IgD-negative memory B cell (primary cell): ENCODE data around the gene IGIP. TPM values are rescaled to one million over a fixed set of nuclear protein-coding genes. Genes with fewer than 3 reads are reported as not detected.
A peak's percentile ranks its signal among the peaks of the same experiment; 100 is the strongest.

Experiments
- H3K27ac Mint-ChIP-seq, 3 donors: one replicate each; pipeline ENCODE4 v1.8.0; 2020 to 2022; ENCODE audit warnings: mild to moderate bottlenecking in 3 of 3, mixed read lengths in 3 of 3, moderate library complexity in 1 of 3
- H3K27me3 Mint-ChIP-seq: one replicate; pipeline ENCODE4 v1.8.0; 2021; ENCODE audit warnings: mixed read lengths
- H3K36me3 Mint-ChIP-seq: one replicate; pipeline ENCODE4 v1.8.0; 2020; ENCODE audit warnings: mild to moderate bottlenecking, mixed read lengths
- H3K4me1 Mint-ChIP-seq, 3 donors: one replicate each; pipeline ENCODE4 v1.8.0; 2020 to 2022; ENCODE audit warnings: mixed read lengths in 3 of 3, mild to moderate bottlenecking in 1 of 3
- H3K4me3 Mint-ChIP-seq, 4 donors: one replicate each; pipeline ENCODE4 v1.8.0; 2020 to 2022; ENCODE audit warnings: mild to moderate bottlenecking in 4 of 4, mixed read lengths in 4 of 4, moderate library complexity in 3 of 4
- H3K9me3 Mint-ChIP-seq, 3 donors: one replicate each; pipeline ENCODE4 v1.8.0; 2020 to 2021; ENCODE audit warnings: mixed read lengths in 3 of 3, mild to moderate bottlenecking in 1 of 3
- polyA plus RNA-seq: library from polyadenylated mRNA; unstranded; fragments of 300-500 nt; fragmentation: Illumina TruSeq; gene quantifications from one replicate; pipeline ENCODE4 v1.2.3, GENCODE V29; 2021

The IGIP gene
- polyA plus RNA-seq, 1 donor from 2014 or later, result 0.36 TPM

DNA sequence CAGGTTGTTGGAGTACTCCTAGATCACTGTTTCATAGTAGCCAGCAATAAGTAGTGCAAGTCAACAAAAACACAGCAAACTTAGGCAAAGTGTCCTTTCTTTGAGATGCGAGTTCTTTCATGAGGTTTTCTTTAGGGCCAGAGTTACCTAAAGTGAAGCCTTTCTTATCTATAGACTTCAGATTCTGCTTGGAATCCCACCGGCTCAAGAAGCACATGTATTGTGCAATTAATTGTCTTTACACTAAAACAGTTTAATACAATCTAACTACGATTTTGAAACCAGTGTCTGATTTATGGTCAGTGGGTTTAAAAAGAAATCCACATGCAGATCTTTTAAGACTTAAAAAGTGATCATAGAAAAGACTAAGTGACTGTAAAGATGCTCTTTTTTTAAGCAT is 8.2 kb upstream of the IGIP start:
- Mint-ChIP-seq H3K27ac (no peak overlapping the region), H3K36me3 (peaks cover 3% of the 10 kb centered on the region), H3K27me3 (no peaks in the 10 kb centered on the region), H3K4me3 (peak overlapping the region in 2 of 4 donors; percentile 32 to 93), H3K9me3 (no peaks in the 10 kb centered on the region), H3K4me1 (peaks cover 25 to 54% (median 29%) of the 10 kb centered on the region in 3 donors)

DNA sequence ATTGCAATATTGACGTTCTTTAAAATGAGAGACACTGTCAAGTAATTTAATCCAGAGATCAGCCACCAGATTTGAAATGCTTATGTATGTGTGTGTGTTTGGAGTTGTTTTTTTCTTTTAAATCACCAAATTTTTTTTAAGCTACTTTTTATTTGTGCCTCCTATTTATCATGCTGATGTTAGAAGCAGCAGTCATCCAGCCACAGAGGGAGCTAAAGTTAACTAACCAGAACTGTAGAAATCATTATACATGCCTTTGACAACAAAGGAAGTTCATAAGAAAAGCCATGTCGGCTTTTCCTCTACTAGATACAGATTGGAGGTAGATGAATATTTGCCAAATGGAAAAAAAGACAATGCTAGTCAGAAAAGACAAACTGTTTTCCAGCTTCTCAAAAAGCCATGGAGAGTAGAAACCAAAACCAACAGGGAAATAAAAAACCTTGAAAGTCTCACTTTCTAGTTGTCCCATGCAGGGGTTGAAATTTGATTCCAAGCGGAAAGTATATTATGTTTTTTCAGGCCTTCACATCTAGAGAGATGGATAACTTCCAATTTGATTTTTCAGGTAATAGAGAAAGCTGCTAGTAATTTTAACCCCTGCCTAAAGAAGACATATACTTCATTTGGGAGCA is 7.3 kb upstream of the IGIP start:
- Mint-ChIP-seq H3K36me3 (peaks cover 3% of the 10 kb centered on the region), H3K27ac (peak overlapping the region in 1 of 3 donors; percentile 57), H3K9me3 (no peaks in the 10 kb centered on the region), H3K4me3 (peak overlapping the region in 1 of 4 donors; percentile 73), H3K4me1 (peaks cover 28 to 53% (median 29%) of the 10 kb centered on the region in 3 donors), H3K27me3 (no peaks in the 10 kb centered on the region)

DNA sequence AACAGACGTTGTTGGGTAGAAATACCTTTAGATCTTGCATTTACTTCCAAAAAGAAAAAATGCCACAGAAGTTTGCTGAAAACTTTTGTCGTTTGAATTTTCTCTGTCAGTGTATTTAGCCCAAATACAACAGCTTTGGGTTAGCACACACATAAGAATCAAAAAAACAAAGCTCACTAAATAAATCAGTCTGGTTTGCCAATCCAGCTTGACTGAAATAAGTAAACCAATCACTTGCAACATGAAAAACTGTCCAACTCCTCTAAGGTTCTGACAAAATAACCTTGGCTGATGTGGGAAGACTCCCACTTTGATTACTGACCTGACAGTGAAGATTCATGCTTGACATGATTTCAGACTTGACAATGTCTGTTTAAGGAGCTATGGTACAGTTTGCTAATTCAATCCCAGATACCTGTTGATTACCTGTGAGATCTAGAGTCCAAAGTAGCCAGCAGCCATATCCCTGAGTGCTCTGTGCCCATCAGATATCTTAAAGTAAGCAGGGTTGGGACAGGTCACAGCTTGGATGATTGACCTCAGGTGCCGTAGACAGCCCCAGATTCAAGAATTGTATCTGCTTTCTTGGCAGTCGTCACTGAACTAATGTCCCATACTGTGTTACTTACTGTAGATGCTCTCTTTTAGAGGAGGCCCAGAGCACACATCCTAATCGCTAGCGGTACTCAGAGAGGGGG is 727 bp downstream of the IGIP start:
- Mint-ChIP-seq H3K36me3 (no peaks in the 10 kb centered on the region), H3K9me3 (no peaks in the 10 kb centered on the region), H3K4me1 (peaks cover 15 to 31% (median 16%) of the 10 kb centered on the region in 3 donors), H3K27me3 (no peaks in the 10 kb centered on the region), H3K27ac (no peak overlapping the region), H3K4me3 (no peak overlapping the region)

DNA sequence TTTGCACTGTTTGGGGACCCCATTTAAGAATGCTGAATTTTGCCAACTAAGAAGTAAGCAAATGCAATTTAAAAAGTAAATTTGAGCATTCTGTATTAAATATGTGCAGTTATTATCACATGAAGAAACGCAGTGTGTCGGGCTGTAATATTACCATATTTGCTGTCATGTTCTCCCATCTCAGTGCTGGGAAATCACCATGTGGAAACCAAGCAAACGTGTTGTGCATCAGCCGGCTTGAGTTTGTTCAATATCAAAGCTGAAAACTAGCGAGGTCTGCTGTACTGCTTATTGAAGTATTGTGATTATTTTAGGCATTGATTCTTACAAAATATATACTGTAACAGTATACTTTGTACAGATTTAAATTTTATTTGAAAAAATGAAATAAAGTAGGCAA is 2.6 kb downstream of the IGIP start:
- Mint-ChIP-seq H3K36me3 (peaks cover 2% of the 10 kb centered on the region), H3K9me3 (no peaks in the 10 kb centered on the region), H3K4me3 (no peak overlapping the region), H3K27me3 (no peaks in the 10 kb centered on the region), H3K4me1 (peaks cover 18 to 31% (median 20%) of the 10 kb centered on the region in 3 donors), H3K27ac (no peak overlapping the region)

DNA sequence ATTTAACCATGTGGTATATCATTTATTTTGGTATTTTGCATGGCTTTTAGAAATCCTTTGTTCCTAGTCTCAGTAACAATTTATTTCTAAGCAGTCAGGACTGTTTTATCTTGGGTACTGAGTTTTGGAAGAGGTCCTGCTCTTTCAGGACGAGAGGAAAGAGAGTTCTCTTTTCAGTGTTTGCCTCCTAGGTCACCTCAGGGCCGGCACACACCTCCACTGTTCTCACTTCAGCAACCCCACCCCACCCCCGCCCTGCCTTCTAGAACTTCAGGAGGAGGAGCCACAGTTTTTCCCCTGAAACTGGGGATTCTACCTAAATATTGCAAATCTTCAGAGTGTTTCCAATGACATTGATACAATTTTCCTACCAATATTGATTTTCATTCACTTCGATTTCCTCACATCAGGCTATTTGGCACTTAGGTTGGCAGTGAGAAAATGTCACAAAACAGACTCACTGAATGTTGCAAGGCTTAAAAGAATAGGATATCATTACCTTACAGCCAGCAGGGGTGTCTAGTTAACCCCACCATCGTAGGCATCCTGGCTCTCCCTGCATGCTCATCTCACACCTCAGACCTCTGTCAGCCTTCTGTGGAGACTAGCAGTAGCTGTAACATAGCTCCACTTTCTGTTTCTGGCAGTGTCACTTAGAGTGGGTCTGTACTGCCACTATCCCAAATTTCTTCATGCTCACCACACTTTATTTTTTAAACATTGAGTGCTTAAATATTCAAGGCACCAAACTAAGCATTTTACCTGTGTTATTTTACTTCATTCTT is 5.4 kb downstream of the IGIP start:
- Mint-ChIP-seq H3K4me3 (no peak overlapping the region), H3K27ac (peak overlapping the region in 1 of 3 donors; percentile 57), H3K27me3 (no peaks in the 10 kb centered on the region)

DNA sequence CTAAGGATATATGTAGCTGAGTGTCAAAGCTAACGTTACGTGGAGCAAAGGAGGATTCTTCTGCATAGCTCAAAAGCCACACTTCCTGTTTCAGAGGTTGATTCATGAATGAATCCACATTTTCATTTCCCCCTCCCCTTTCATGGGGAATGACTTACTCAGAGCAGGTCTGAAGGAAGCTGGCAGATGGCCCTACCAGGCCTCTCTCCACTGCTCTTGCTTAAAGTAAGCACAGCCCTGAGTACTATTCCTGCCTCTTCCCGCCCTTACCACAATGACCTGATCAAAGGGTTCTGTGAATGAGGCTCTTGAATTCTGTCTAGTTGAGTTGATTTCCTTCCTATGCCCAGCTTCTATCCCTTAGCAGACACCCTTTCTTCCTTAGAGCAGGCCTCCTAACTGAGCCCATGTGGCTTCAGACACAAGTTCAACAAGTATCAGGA is 6.3 kb downstream of the IGIP start:
- no peak overlapping the region for H3K4me3 Mint-ChIP-seq
- H3K36me3 Mint-ChIP-seq, result peaks cover 4% of the 10 kb centered on the region
- no peaks in the 10 kb centered on the region for H3K9me3 Mint-ChIP-seq
- no peaks in the 10 kb centered on the region for H3K27me3 Mint-ChIP-seq
- no peak overlapping the region for H3K27ac Mint-ChIP-seq
- H3K4me1 Mint-ChIP-seq, result peaks cover 15 to 30% (median 26%) of the 10 kb centered on the region in 3 donors

More for the DNA sequence above, 5.4 kb downstream of the IGIP start:
- no peaks in the 10 kb centered on the region for H3K9me3 Mint-ChIP-seq
- H3K36me3 Mint-ChIP-seq, result peaks cover 2% of the 10 kb centered on the region
- H3K4me1 Mint-ChIP-seq, result peaks cover 16 to 28% (median 26%) of the 10 kb centered on the region in 3 donors

DNA sequence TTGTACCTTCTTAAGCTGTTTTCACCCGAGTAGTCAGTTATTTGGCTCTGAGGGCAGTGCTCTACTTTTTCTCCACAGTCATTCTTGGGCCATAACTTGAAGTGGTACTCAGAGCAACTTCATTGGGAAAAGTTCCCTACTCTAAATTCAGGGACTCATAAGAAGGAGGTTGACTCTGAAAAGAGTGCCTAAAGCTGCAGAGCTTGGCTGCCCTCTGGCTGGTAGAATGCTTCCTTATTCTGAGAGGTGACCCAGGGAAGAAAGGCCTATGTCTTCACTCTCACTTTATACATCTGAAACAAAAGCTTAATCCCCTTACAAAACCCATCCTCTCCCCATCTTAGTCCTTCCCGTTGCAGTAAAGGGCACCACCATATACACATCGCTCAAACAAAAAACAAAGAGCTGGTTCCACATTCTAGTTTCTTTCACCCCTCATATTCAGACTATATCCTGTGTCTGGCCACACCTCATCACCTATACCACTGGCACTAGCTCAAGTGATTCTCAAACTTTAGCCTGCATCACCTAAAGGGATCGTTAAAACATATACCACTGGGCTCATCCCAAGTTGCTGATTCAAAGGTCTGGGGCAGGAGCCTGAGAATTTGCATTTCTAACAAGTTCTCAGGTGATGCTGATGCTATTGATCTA is 7.9 kb downstream of the IGIP start:
- Mint-ChIP-seq H3K9me3 (no peaks in the 10 kb centered on the region), H3K36me3 (peaks cover 5% of the 10 kb centered on the region), H3K4me1 (peaks cover 14 to 32% (median 26%) of the 10 kb centered on the region in 3 donors), H3K4me3 (no peak overlapping the region), H3K27ac (no peak overlapping the region), H3K27me3 (no peaks in the 10 kb centered on the region)

DNA sequence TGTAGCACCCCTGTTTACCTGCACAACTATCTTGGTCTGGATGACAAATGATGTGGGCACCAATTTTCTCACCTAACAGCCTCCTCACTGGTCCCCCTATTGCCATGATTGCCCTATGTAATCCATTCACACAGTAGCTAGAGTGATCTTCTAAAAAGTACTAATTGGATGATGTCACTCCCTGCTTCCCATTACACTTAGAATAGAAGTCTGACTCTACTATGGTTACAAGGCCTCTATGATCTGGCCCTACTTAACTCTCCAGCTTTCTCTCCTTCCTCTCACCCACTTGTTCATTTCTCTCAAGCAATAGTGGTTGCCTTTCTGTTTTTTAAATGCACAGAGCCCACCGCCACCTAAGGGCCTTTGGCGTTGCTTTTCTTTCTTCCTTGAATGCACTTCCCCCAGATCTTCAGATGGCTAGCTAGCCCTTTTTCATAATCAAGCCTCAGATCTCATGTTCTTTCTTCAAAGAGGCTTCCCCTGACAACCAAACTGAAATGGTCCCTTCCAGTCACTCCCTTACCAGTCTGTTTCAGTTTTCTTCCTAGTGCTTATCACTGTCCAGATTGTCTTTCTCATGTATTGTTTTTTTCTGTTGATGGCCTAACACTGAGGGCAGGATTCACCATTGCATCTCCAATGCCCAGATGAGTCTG is 8.7 kb downstream of the IGIP start:
- H3K27me3 Mint-ChIP-seq, result no peaks in the 10 kb centered on the region
- no peak overlapping the region for H3K4me3 Mint-ChIP-seq
- peaks cover 16 to 33% (median 26%) of the 10 kb centered on the region in 3 donors for H3K4me1 Mint-ChIP-seq
- H3K36me3 Mint-ChIP-seq, result peaks cover 8% of the 10 kb centered on the region
- H3K27ac Mint-ChIP-seq, result no peak overlapping the region
- no peaks in the 10 kb centered on the region for H3K9me3 Mint-ChIP-seq

DNA sequence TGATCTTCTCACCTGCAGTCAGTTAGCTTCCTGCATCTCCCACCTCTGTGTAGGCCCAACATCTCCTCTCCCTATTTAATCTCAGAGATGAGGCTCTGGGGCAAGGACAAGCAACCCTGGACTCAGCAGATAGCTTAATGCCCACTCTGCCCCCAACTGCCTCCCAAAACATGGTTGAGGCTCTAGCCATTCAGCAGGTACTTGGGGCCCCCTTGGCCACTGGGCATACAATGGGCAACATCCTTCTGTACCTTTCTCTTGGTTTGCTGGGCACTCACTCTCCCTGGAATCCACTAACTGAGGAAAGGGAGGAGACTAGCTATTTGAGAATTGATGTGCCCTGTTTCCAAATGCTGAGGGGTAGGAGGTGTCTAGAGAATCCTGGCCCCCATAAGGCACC is 9.4 kb downstream of the IGIP start:
- H3K4me3 Mint-ChIP-seq, result no peak overlapping the region
- no peaks in the 10 kb centered on the region for H3K27me3 Mint-ChIP-seq
- H3K36me3 Mint-ChIP-seq, result peaks cover 8% of the 10 kb centered on the region
- H3K9me3 Mint-ChIP-seq, result no peaks in the 10 kb centered on the region
- no peak overlapping the region for H3K27ac Mint-ChIP-seq
- H3K4me1 Mint-ChIP-seq, result peaks cover 16 to 35% (median 27%) of the 10 kb centered on the region in 3 donors

DNA sequence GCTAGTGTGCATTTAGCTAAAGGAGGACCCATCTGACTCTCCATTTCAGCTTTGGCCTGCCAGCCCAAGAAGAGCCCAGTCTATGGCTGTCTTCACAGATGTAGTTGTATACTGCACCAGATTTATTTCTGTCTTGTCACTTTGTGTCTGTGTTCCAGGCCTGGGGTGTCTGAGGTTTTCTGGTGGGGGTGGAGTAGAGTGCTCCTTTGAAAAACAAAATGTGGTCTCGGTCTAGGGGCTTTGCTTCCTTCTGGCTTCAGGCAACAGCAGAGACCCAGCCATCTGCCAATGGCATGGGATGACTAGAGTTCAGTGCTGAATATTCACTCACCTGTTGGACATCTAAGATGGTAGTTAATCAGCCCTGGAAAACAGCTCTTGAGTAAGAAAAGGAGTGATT is 10.9 kb downstream of the IGIP start:
- Mint-ChIP-seq H3K36me3 (peaks cover 8% of the 10 kb centered on the region), H3K27ac (no peak overlapping the region), H3K4me3 (no peak overlapping the region), H3K9me3 (no peaks in the 10 kb centered on the region), H3K4me1 (peaks cover 19 to 34% (median 32%) of the 10 kb centered on the region in 3 donors), H3K27me3 (no peaks in the 10 kb centered on the region)

DNA sequence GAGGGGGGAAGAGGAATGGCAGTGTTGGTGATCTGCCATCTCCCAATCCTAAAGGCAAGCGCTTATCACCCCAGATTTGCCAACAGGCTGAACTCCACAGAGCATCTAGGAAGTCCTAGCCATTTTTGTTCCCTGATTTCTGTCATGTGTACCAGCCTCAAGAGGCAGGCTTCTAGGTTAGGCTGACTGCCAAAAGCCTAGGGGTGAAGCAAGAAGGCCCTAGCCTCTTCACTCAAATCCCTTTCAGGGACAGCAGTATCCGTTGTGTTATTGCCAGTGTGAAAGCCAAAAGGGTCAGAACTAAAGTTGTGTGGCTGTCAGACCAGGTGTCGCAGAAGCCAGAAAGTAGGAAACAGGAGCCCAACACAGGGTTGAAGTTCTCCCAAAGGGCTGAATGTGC is 14.7 kb downstream of the IGIP start:
- H3K4me3 Mint-ChIP-seq, result no peak overlapping the region
- peaks cover 10% of the 10 kb centered on the region for H3K27me3 Mint-ChIP-seq
- peaks cover 7% of the 10 kb centered on the region for H3K36me3 Mint-ChIP-seq
- peaks cover 19 to 33% (median 30%) of the 10 kb centered on the region in 3 donors for H3K4me1 Mint-ChIP-seq
- H3K9me3 Mint-ChIP-seq, result no peaks in the 10 kb centered on the region
- H3K27ac Mint-ChIP-seq, result peak overlapping the region in 1 of 3 donors; percentile 27

DNA sequence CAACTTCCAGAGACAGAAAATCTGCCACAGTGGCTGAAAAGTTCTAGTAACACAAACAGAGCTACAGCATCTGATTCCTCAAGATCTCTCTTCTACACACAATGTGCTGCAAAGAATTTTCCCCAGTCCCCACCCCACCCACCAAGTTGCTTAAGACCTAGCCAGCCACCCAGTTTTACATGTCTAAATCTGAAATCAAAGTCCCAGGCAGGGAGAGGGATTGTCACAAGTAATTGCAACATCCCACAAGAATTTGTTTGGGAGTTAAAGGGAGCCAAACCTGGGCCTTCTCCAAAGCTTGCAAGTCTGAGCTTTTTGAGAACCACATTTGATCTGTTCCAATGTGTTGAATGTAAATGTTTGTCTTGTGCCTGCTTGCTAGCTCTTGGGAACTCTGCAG is 15.5 kb downstream of the IGIP start:
- H3K9me3 Mint-ChIP-seq, result no peaks in the 10 kb centered on the region
- H3K4me1 Mint-ChIP-seq, result peaks cover 22 to 35% (median 27%) of the 10 kb centered on the region in 3 donors
- no peak overlapping the region for H3K4me3 Mint-ChIP-seq
- peaks cover 12% of the 10 kb centered on the region for H3K27me3 Mint-ChIP-seq
- peak overlapping the region in 1 of 3 donors; percentile 65 for H3K27ac Mint-ChIP-seq
- H3K36me3 Mint-ChIP-seq, result peaks cover 7% of the 10 kb centered on the region

DNA sequence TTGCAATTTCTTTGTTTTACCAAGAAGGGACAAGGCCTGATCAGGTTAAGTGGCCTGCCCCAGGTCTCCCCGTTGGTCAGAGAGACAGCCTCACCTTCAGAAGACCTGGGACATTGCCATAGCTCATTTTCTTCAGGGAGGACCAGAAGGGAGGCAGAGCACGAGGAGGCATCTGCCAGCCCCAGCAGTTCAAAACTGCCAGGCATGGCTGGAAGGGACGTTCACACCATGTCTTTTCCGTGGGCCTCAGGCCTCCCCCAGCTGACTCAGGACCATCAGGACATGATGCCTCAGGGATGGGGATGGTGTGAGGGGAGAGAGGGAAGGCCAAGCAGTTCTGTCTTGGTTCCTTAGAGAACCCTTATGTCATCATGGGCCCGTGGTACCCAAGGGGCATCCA is 16.5 kb downstream of the IGIP start:
- no peak overlapping the region for H3K4me3 Mint-ChIP-seq
- no peak overlapping the region for H3K27ac Mint-ChIP-seq
- peaks cover 22 to 33% (median 31%) of the 10 kb centered on the region in 3 donors for H3K4me1 Mint-ChIP-seq
- peaks cover 4% of the 10 kb centered on the region for H3K36me3 Mint-ChIP-seq
- peaks cover 16% of the 10 kb centered on the region for H3K27me3 Mint-ChIP-seq
- no peaks in the 10 kb centered on the region for H3K9me3 Mint-ChIP-seq

DNA sequence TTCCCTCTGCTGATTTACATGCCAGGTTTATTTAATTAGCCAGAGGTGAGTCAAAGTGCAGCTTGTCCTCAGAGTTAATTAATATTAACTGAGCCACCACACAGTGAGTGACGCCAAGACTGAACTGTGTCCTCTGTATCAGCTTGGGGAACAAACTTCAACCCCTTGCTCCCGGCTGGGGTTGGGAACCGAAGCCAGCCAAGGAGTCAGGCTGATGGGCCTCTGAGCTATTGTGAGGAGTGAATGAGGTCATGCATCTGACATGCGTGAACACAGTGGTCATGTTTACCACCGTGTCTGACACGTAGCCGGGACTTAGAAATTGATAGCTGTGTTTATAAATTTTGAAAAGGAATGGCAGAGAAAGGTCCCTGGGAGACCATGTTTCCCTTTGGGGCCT is 17.1 kb downstream of the IGIP start:
- no peaks in the 10 kb centered on the region for H3K9me3 Mint-ChIP-seq
- no peak overlapping the region for H3K27ac Mint-ChIP-seq
- H3K4me3 Mint-ChIP-seq, result no peak overlapping the region
- peaks cover 16% of the 10 kb centered on the region for H3K27me3 Mint-ChIP-seq
- peaks cover 22 to 33% (median 30%) of the 10 kb centered on the region in 3 donors for H3K4me1 Mint-ChIP-seq
- H3K36me3 Mint-ChIP-seq, result peaks cover 4% of the 10 kb centered on the region
